Ectodermal cell (in vitro differentiated cells): ENCODE measurements around the gene LRRC58.

Experiments
- H3K27ac ChIP-seq: 2 replicates; pipeline ENCODE4 v1.7.0; 2013; ENCODE audit warnings: mild to moderate bottlenecking, low read depth, low read length; ENCODE audit not compliant: insufficient read depth, poor library complexity, severe bottlenecking
- H3K27me3 ChIP-seq: 2 replicates; pipeline ENCODE4 v1.7.0; 2013; ENCODE audit warnings: mild to moderate bottlenecking, low read length; ENCODE audit not compliant: insufficient read depth, control insufficient read depth, poor library complexity, severe bottlenecking
- H3K36me3 ChIP-seq: one replicate; pipeline ENCODE4 v1.7.0; 2013; ENCODE audit warnings: low read length; ENCODE audit not compliant: control insufficient read depth, insufficient read depth
- H3K4me1 ChIP-seq: one replicate; pipeline ENCODE4 v1.7.0; 2013; ENCODE audit warnings: low read length; ENCODE audit not compliant: control insufficient read depth, insufficient read depth
- H3K4me3 ChIP-seq: 2 replicates; pipeline ENCODE4 v1.7.0; 2013; ENCODE audit warnings: low read depth, low read length, control low read depth; ENCODE audit not compliant: insufficient read depth
- H3K9me3 ChIP-seq: 2 replicates; pipeline ENCODE4 v1.7.0; 2013; ENCODE audit warnings: mild to moderate bottlenecking, low read length, moderate library complexity; ENCODE audit not compliant: control insufficient read depth
- WGBS, 2 experiments: methylation state at CpG; one replicate each; pipeline ENCODE4 v1.1.7; 2013; ENCODE audit warnings: missing lambda C conversion rate in 2 of 2; 5-methylcytosine and 5-hydroxymethylcytosine counted together

Gene LRRC58

DNA sequence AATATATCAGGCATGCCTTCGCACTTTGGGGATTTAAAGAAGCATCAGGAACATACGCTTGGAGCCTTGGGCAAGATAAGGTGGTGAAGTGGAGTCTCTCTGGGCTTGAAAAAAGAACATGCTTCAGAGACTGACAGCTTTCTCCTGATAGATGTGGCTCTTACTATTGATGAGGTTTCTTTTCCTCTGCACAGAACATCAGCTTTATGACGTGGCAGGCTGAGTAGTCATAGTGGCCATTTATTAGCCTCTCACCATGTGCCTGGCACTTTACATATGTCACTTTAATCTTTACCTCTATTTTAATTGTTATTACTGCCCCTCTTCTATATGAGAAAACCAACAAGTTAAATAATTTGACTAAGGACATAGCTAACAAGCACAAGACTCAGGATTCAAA lies 19.0 kb upstream of the LRRC58 start:
- H3K27ac ChIP-seq, result no peak overlapping the region
- H3K36me3 ChIP-seq, result no peaks in the 10 kb centered on the region
- H3K4me1 ChIP-seq, result no peaks in the 10 kb centered on the region
- H3K27me3 ChIP-seq, result no peaks in the 10 kb centered on the region
- 91 to 94% methylated on average over 3 of the region's 3 CpGs for WGBS, 2 experiments
- H3K4me3 ChIP-seq, result no peak overlapping the region
- H3K9me3 ChIP-seq, result no peaks in the 10 kb centered on the region

GRCh38 chr3:120364821-120365220 lies 15.7 kb upstream of the LRRC58 start:
- 29 to 50% methylated on average over 1 of the region's 1 CpG for WGBS, 2 experiments
- Histone ChIP-seq H3K4me1 (no peaks in the 10 kb centered on the region), H3K9me3 (no peaks in the 10 kb centered on the region), H3K27ac (no peak overlapping the region), H3K4me3 (no peak overlapping the region), H3K36me3 (no peaks in the 10 kb centered on the region), H3K27me3 (no peaks in the 10 kb centered on the region)

- no peaks in the 10 kb centered on the region for H3K4me1 ChIP-seq
- H3K27me3 ChIP-seq, result no peaks in the 10 kb centered on the region
- no peaks in the 10 kb centered on the region for H3K36me3 ChIP-seq
- WGBS, 2 experiments, result 70 to 100% methylated on average over 1 of the region's 1 CpG
- H3K9me3 ChIP-seq, result no peaks in the 10 kb centered on the region
- H3K27ac ChIP-seq, result no peak overlapping the region
- H3K4me3 ChIP-seq, result no peak overlapping the region
Observed at GRCh38 chr3:120364101-120364500, 14.9 kb upstream of the LRRC58 start.

DNA sequence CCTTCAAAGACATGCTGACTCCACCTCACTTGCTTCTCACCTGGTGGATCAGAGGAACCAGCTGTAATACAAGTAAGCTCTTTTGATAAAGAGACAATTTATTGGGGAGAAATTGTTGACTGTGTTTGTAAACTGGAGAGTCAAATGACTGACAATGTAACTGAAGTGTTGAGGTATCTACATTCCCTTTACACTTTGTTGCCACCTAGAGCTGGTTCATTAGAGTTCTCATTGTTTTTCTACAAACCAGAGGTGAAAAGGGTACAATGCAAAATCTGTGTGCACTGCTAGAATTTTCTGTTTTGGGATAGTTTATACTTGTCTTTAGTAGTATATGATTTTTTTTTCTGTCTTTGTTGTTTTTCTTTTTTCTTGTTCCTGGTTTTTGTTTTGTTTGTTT lies 8.7 kb upstream of the LRRC58 start:
- H3K27ac ChIP-seq, result no peak overlapping the region
- H3K4me3 ChIP-seq, result no peak overlapping the region
- no peaks in the 10 kb centered on the region for H3K4me1 ChIP-seq
- no peaks in the 10 kb centered on the region for H3K9me3 ChIP-seq
- no peaks in the 10 kb centered on the region for H3K36me3 ChIP-seq
- no peaks in the 10 kb centered on the region for H3K27me3 ChIP-seq

DNA sequence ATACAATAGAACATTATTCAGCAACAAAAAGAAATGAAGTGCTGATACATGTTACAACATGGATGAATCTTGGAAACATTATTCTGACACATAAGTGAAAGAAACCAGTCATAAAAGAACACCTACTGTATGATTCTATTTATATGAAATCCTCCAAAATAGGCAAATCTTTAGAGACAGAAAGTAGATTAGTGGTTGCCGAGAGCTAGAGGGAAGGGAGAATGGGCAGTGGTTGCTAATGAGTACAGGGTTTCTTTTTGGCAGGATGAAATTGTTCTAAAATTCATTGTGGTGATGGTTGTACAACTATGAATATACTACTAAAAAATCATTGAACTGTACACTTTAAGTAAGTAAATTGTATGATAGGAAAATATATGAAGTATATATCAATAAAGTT lies 6.3 kb upstream of the LRRC58 start:
- no peak overlapping the region for H3K27ac ChIP-seq
- WGBS, 2 experiments, result 91 to 93% methylated on average over 1 of the region's 1 CpG

DNA sequence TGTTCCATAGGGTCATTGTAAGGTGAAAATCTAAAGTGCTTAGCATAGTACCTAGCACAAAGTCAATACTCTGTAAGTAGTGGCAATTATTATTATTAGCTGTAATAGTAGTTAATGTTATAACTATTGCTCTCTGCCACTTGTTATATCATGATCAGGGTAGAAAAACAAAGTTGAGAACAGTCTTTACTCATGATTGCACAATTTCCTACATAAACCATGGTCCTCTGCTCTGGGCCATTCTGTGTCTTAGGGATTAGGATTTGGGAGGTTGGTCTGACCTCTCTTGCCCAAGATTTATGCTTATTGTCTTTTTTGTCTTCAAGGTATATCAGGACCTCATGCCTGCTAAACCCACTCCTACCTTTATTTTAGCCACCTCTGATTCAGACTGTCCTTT lies 4.3 kb upstream of the LRRC58 start:
- H3K4me1 ChIP-seq, result no peaks in the 10 kb centered on the region
- no peak overlapping the region for H3K4me3 ChIP-seq
- no peaks in the 10 kb centered on the region for H3K9me3 ChIP-seq
- peaks cover 1% of the 10 kb centered on the region for H3K27me3 ChIP-seq
- no peaks in the 10 kb centered on the region for H3K36me3 ChIP-seq
- H3K27ac ChIP-seq, result no peak overlapping the region

More for the DNA sequence above, 6.3 kb upstream of the LRRC58 start:
- Histone ChIP-seq H3K36me3 (no peaks in the 10 kb centered on the region), H3K4me3 (no peak overlapping the region), H3K9me3 (no peaks in the 10 kb centered on the region), H3K4me1 (no peaks in the 10 kb centered on the region), H3K27me3 (no peaks in the 10 kb centered on the region)

DNA sequence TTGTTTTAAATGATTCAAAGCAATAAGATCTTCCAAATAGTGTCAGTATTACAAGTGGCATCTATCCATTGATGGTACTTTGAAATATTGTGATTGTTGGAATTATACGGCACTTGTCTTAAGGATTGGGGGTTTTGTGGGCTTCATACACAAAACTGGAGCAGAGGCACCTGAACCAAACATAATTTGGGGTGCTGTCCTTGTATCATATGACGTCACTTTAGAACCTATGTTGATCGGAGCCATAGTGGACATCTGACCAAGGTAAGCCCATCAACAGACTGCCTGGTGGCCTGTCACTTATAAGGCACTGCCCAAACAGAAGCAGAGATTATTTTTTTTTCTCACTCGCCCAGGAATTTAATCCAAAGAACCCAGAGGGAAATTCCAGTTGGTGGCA lies 2.9 kb upstream of the LRRC58 start:
- no peak overlapping the region for H3K4me3 ChIP-seq
- H3K36me3 ChIP-seq, result no peaks in the 10 kb centered on the region
- H3K27me3 ChIP-seq, result peaks cover 5% of the 10 kb centered on the region
- WGBS, 2 experiments, result 97 to 98% methylated on average over 4 of the region's 4 CpGs
- no peaks in the 10 kb centered on the region for H3K9me3 ChIP-seq
- H3K4me1 ChIP-seq, result no peaks in the 10 kb centered on the region
- H3K27ac ChIP-seq, result no peak overlapping the region

GRCh38 chr3:120350401-120350941 lies 1.3 kb upstream of the LRRC58 start:
- H3K27ac ChIP-seq, result no peak overlapping the region
- no peaks in the 10 kb centered on the region for H3K9me3 ChIP-seq
- H3K4me3 ChIP-seq, result no peak overlapping the region
- H3K27me3 ChIP-seq, result peaks cover 5% of the 10 kb centered on the region
- H3K4me1 ChIP-seq, result no peaks in the 10 kb centered on the region
- H3K36me3 ChIP-seq, result no peaks in the 10 kb centered on the region
- WGBS, 2 experiments, result 81 to 82% methylated on average over 8 of the region's 8 CpGs

GRCh38 chr3:120349855-120350125 lies 636 bp upstream of the LRRC58 start:
- H3K9me3 ChIP-seq, result no peaks in the 10 kb centered on the region
- no peaks in the 10 kb centered on the region for H3K36me3 ChIP-seq
- H3K4me1 ChIP-seq, result no peaks in the 10 kb centered on the region
- H3K27me3 ChIP-seq, result peaks cover 5% of the 10 kb centered on the region
- no peak overlapping the region for H3K27ac ChIP-seq
- 36 to 44% methylated on average over 5 to 6 of the region's 6 CpGs for WGBS, 2 experiments
- peak overlapping the region; percentile 75 for H3K4me3 ChIP-seq

DNA sequence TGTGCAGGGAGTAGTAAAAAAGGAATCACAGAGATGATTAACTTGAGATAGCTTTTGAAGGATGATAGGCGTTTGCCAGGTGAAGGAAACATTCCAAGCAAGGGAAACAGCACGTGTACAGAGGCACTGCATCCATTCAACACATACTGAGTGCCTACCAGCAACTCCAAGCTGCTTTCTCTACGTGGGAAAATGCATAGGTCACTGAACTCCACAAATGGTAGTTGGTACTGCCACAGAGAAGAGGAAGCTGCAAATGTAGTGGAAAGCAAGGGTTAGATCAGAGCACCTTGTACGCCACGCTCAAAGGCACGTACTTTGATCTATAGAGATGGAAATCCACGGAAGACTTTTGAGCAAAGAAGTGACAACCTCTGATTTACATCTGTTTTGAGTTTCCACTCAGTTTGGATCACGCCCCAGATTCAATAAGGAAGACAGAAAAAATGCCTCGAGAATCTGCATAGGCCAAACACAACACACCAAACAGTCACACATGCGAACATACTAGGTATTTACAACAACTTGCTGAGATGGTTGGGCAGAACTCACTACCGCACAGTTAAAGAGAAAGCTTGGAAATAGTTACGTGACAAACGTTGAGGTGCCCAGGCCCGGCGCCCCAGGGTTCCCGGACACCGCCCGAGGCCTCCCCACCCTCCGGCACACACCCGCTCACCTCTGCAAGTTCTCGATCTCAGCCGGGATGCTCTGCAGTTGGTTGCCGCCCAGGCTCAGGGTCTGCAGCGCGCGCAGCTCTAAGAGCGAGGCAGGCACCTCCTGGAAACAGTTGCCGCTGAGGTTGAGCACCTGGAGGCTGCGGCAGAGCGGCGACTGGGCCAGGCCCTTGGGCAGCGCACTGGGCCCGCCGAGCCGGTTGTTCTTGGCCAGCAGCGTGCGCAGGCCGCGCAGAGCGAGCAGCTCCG lies 826 bp downstream of the LRRC58 start:
- WGBS, 2 experiments, result 4 to 5% methylated on average over 41 of the region's 41 CpGs
- Histone ChIP-seq H3K27ac (peak overlapping the region; percentile 53), H3K36me3 (peaks cover 7% of the 10 kb centered on the region), H3K9me3 (no peaks in the 10 kb centered on the region), H3K27me3 (peaks cover 5% of the 10 kb centered on the region), H3K4me1 (no peaks in the 10 kb centered on the region), H3K4me3 (peak overlapping the region; percentile 75)
